NCI-H1694 (cell line): ENCODE results near the gene LRRC37A2.
"Not testable (repeated sequence)": the region's sequence is repeated elsewhere in the genome, so short reads cannot be mapped to it uniquely, and the experiment has no call there.

Source experiments
- DNase-seq: peaks from one replicate; lab custom pipeline; 2025; lab: John Stamatoyannopoulos, UW

The LRRC37A2 gene

GRCh38 chr17:46512168-46512567 is at the start of gene LRRC37A2:
LRRC37A2 (plus strand) TSS chr17:46512468; CDS start chr17:46512713, 245 bp downstream.
- not testable (repeated sequence) for DNase-seq

GRCh38 chr17:46467618-46468017 is 44.6 kb upstream of the LRRC37A2 start:
- not testable (repeated sequence) for DNase-seq

- DNase-seq = not testable (repeated sequence)
Observed at GRCh38 chr17:46474489-46474888, 37.8 kb upstream of the LRRC37A2 start.

- DNase-seq = not testable (repeated sequence)
Observed at GRCh38 chr17:46475583-46475982, 36.7 kb upstream of the LRRC37A2 start.

- DNase-seq = not testable (repeated sequence)
Observed at GRCh38 chr17:46478823-46479222, 33.4 kb upstream of the LRRC37A2 start.

GRCh38 chr17:46481310-46481709 is 31.0 kb upstream of the LRRC37A2 start:
- DNase-seq = not testable (repeated sequence)

- not testable (repeated sequence) for DNase-seq
Observed at GRCh38 chr17:46492021-46492420, 20.2 kb upstream of the LRRC37A2 start.

GRCh38 chr17:46499437-46500139 is 12.7 kb upstream of the LRRC37A2 start:
- DNase-seq = not testable (repeated sequence)

GRCh38 chr17:46505896-46506295 is 6.4 kb upstream of the LRRC37A2 start:
- not testable (repeated sequence) for DNase-seq

GRCh38 chr17:46534716-46535115 is 22.4 kb downstream of the LRRC37A2 start:
- DNase-seq = not testable (repeated sequence)

GRCh38 chr17:46548607-46549006 is 36.3 kb downstream of the LRRC37A2 start:
- DNase-seq = not testable (repeated sequence)

GRCh38 chr17:46559155-46559554 is 46.9 kb downstream of the LRRC37A2 start:
- DNase-seq = not testable (repeated sequence)

- not testable (repeated sequence) for DNase-seq
Observed at GRCh38 chr17:46560048-46560447, 47.8 kb downstream of the LRRC37A2 start.

- DNase-seq = not testable (repeated sequence)
Observed at GRCh38 chr17:46566284-46566683, 54.0 kb downstream of the LRRC37A2 start.

GRCh38 chr17:46566980-46567379 is 54.7 kb downstream of the LRRC37A2 start:
- not testable (repeated sequence) for DNase-seq

- not testable (repeated sequence) for DNase-seq
Observed at GRCh38 chr17:46571796-46572195, 59.5 kb downstream of the LRRC37A2 start.

- DNase-seq = not testable (repeated sequence)
Observed at GRCh38 chr17:46579083-46580075, 67.1 kb downstream of the LRRC37A2 start, which contains the start of gene ARL17A. ARL17A (minus strand) TSS chr17:46579691; CDS start chr17:46576322, 3,369 bp downstream.

GRCh38 chr17:46580082-46580481 is 67.8 kb downstream of the LRRC37A2 start:
- DNase-seq = not testable (repeated sequence)

GRCh38 chr17:46585444-46585843 is 73.2 kb downstream of the LRRC37A2 start:
- DNase-seq = not testable (repeated sequence)

- DNase-seq = not testable (repeated sequence)
Observed at GRCh38 chr17:46590157-46591146, 78.2 kb downstream of the LRRC37A2 start, which contains the start of gene NSF. NSF (plus strand) TSS chr17:46590669; CDS start chr17:46590776, 107 bp downstream.

- DNase-seq = not testable (repeated sequence)
Observed at GRCh38 chr17:46591332-46591731, 79.1 kb downstream of the LRRC37A2 start.
